Putamen (tissue), 1 donor: ENCODE data around the gene SPTBN1.

Source experiments
- DNase-seq: peaks from one replicate; pipeline ENCODE4 v3.0.0-alpha.2; 2016; ENCODE audit warnings: low spot score

Gene SPTBN1

GRCh38 chr2:54632733-54633692 lies 176.9 kb downstream of the SPTBN1 start:
- no peak for DNase-seq

GRCh38 chr2:54634021-54634420 lies 177.9 kb downstream of the SPTBN1 start:
- no peak for DNase-seq

GRCh38 chr2:54634564-54635511 lies 178.7 kb downstream of the SPTBN1 start:
- peak; percentile 31 for DNase-seq

- no peak for DNase-seq
Observed at GRCh38 chr2:54635554-54636152, 179.5 kb downstream of the SPTBN1 start.

GRCh38 chr2:54636415-54637139 lies 180.4 kb downstream of the SPTBN1 start:
- no peak for DNase-seq

- DNase-seq = no peak
Observed at GRCh38 chr2:54638103-54638502, 182.0 kb downstream of the SPTBN1 start.

- no peak for DNase-seq
Observed at GRCh38 chr2:54638774-54639187, 182.7 kb downstream of the SPTBN1 start.

GRCh38 chr2:54639609-54640008 lies 183.5 kb downstream of the SPTBN1 start:
- DNase-seq = no peak

GRCh38 chr2:54640834-54641540 lies 184.9 kb downstream of the SPTBN1 start:
- no peak for DNase-seq

GRCh38 chr2:54641988-54642387 lies 185.9 kb downstream of the SPTBN1 start:
- peak; percentile 62 for DNase-seq

- no peak for DNase-seq
Observed at GRCh38 chr2:54642677-54643430, 186.7 kb downstream of the SPTBN1 start.

- no peak for DNase-seq
Observed at GRCh38 chr2:54644236-54644635, 188.1 kb downstream of the SPTBN1 start.

GRCh38 chr2:54646170-54646927 lies 190.2 kb downstream of the SPTBN1 start:
- DNase-seq = no peak

GRCh38 chr2:54648256-54648655 lies 192.1 kb downstream of the SPTBN1 start:
- DNase-seq = no peak

GRCh38 chr2:54649191-54649590 lies 193.1 kb downstream of the SPTBN1 start:
- DNase-seq = no peak

- no peak for DNase-seq
Observed at GRCh38 chr2:54649633-54650032, 193.5 kb downstream of the SPTBN1 start.

- DNase-seq = no peak
Observed at GRCh38 chr2:54650612-54651011, 194.5 kb downstream of the SPTBN1 start.

GRCh38 chr2:54651291-54651690 lies 195.2 kb downstream of the SPTBN1 start:
- DNase-seq = no peak

- DNase-seq = no peak
Observed at GRCh38 chr2:54652540-54652939, 196.4 kb downstream of the SPTBN1 start.
